ENCODE measurements around the gene GHR. TPM values are rescaled to one million over a fixed set of nuclear protein-coding genes. Genes with fewer than 3 reads are reported as not detected.

Gene GHR
- total RNA-seq, 1 experiment from 2014 or later: 2.2 TPM

GRCh38 chr5:42377496-42377895 is 45.7 kb upstream of the GHR start:
- Histone ChIP-seq H3K9me2 (replicated peaks; ENCODE audit: low read length) (no peaks in the 10 kb centered on the region), H3K9ac (ENCODE audit: low read length) (no peak overlapping the region), H3K27me3 (ENCODE audit: low read length) (no peaks in the 10 kb centered on the region), H3K9me3 (ENCODE audit: low read length) (no peaks in the 10 kb centered on the region), H3K4me3 (ENCODE audit: low read length) (no peak overlapping the region), H3K27ac (ENCODE audit: low read length) (no peak overlapping the region), H4K20me1 (ENCODE audit: low read length) (no peaks in the 10 kb centered on the region), H2AFZ (ENCODE audit: low read length) (no peak overlapping the region), H3F3A (ENCODE audit: low read length, unreplicated experiment) (no peaks in the 10 kb centered on the region), H3K79me2 (ENCODE audit: low read length) (no peaks in the 10 kb centered on the region), H3K36me3 (ENCODE audit: low read depth, low read length) (no peaks in the 10 kb centered on the region), H3K4me1 (ENCODE audit: insufficient read depth, low read length) (peaks cover 8% of the 10 kb centered on the region; the same call in 1 of the 2 replicates), H3K4me2 (ENCODE audit: low read length) (no peak overlapping the region)
- ChIA-PET POLR2A (ENCODE audit: unreplicated experiment) (no interaction called here), CTCF (no interaction called here)
- ATAC-seq (peak; percentile 50), DNase-seq (peak; percentile 75)
- intact Hi-C loops (cut with micrococcal nuclease): no loop called here
- no TSS peak for BruUV-seq (replicated peaks)
- no peak for TF ChIP-seq CTCF (conservative IDR thresholded peaks at IDR 0.05; ENCODE audit: low read depth, low read length)
- TF ChIP-seq EZH2phosphoT487 (IDR thresholded peaks at IDR 0.05; ENCODE audit: borderline replicate concordance, low read length): no peak
- TF ChIP-seq EZH2 (IDR thresholded peaks at IDR 0.05; ENCODE audit: low read length, unreplicated experiment): no peak

- Histone ChIP-seq H3K4me1 (ENCODE audit: insufficient read depth, low read length) (peaks cover 8% of the 10 kb centered on the region; the same call in 1 of the 2 replicates), H3K36me3 (ENCODE audit: low read depth, low read length) (no peaks in the 10 kb centered on the region), H3F3A (ENCODE audit: low read length, unreplicated experiment) (no peaks in the 10 kb centered on the region), H3K4me3 (ENCODE audit: low read length) (no peak overlapping the region), H3K9me2 (replicated peaks; ENCODE audit: low read length) (no peaks in the 10 kb centered on the region), H4K20me1 (ENCODE audit: low read length) (no peaks in the 10 kb centered on the region), H3K4me2 (ENCODE audit: low read length) (no peak overlapping the region), H3K9ac (ENCODE audit: low read length) (no peak overlapping the region), H2AFZ (ENCODE audit: low read length) (no peak overlapping the region), H3K79me2 (ENCODE audit: low read length) (no peaks in the 10 kb centered on the region), H3K9me3 (ENCODE audit: low read length) (no peaks in the 10 kb centered on the region), H3K27ac (ENCODE audit: low read length) (no peak overlapping the region), H3K27me3 (ENCODE audit: low read length) (no peaks in the 10 kb centered on the region)
- BruUV-seq (replicated peaks): no TSS peak
- no peak for DNase-seq
- CTCF ChIA-PET: no interaction called here
- POLR2A ChIA-PET (ENCODE audit: unreplicated experiment): no interaction called here
- TF ChIP-seq EZH2 (IDR thresholded peaks at IDR 0.05; ENCODE audit: low read length, unreplicated experiment): no peak
- no peak for TF ChIP-seq EZH2phosphoT487 (IDR thresholded peaks at IDR 0.05; ENCODE audit: borderline replicate concordance, low read length)
- no peak for ATAC-seq
- intact Hi-C loops (cut with micrococcal nuclease): no loop called here
Observed at GRCh38 chr5:42381973-42382372, 41.3 kb upstream of the GHR start.

GRCh38 chr5:42387563-42387962 is 35.7 kb upstream of the GHR start:
- Histone ChIP-seq H3F3A (ENCODE audit: low read length, unreplicated experiment) (no peaks in the 10 kb centered on the region), H3K79me2 (ENCODE audit: low read length) (no peaks in the 10 kb centered on the region), H3K36me3 (ENCODE audit: low read depth, low read length) (no peaks in the 10 kb centered on the region), H4K20me1 (ENCODE audit: low read length) (no peaks in the 10 kb centered on the region), H3K4me2 (ENCODE audit: low read length) (no peak overlapping the region), H3K27me3 (ENCODE audit: low read length) (no peaks in the 10 kb centered on the region), H3K9me3 (ENCODE audit: low read length) (peaks cover 2% of the 10 kb centered on the region; the same call in 1 of the 2 replicates), H3K4me3 (ENCODE audit: low read length) (no peak overlapping the region), H2AFZ (ENCODE audit: low read length) (no peak overlapping the region), H3K9ac (ENCODE audit: low read length) (no peak overlapping the region), H3K27ac (ENCODE audit: low read length) (no peak overlapping the region), H3K4me1 (ENCODE audit: insufficient read depth, low read length) (peaks cover 3% of the 10 kb centered on the region; the same call in 1 of the 2 replicates), H3K9me2 (replicated peaks; ENCODE audit: low read length) (no peaks in the 10 kb centered on the region)
- BruUV-seq (replicated peaks): no TSS peak
- TF ChIP-seq EZH2 (IDR thresholded peaks at IDR 0.05; ENCODE audit: low read length, unreplicated experiment) (no peak), CTCF (conservative IDR thresholded peaks at IDR 0.05; ENCODE audit: low read depth, low read length) (no peak), EZH2phosphoT487 (IDR thresholded peaks at IDR 0.05; ENCODE audit: borderline replicate concordance, low read length) (no peak)
- CTCF ChIA-PET: no interaction called here
- ATAC-seq (peak; percentile 75), DNase-seq (peak; percentile 39)
- POLR2A ChIA-PET (ENCODE audit: unreplicated experiment): no interaction called here
- intact Hi-C loops (cut with micrococcal nuclease): no loop called here

Measured in PC-3 (cell line).